Mesodermal cell (in vitro differentiated cells): ENCODE data around the gene PXT1.

ENCODE experiments used
- H3K27ac ChIP-seq: 2 replicates; pipeline ENCODE4 v1.7.0; 2013; ENCODE audit warnings: mild to moderate bottlenecking, low read depth, low read length, moderate library complexity; ENCODE audit not compliant: severe bottlenecking
- H3K36me3 ChIP-seq: 2 replicates; pipeline ENCODE4 v1.7.1; 2013; ENCODE audit warnings: mild to moderate bottlenecking, low read length, moderate library complexity; ENCODE audit not compliant: control insufficient read depth, insufficient read depth
- H3K4me1 ChIP-seq: one replicate; pipeline ENCODE4 v1.7.1; 2013; ENCODE audit warnings: mild to moderate bottlenecking, low read length; ENCODE audit not compliant: insufficient read depth, control insufficient read depth, poor library complexity, severe bottlenecking
- H3K4me3 ChIP-seq: 2 replicates; pipeline ENCODE4 v1.7.0; 2013; ENCODE audit warnings: low read length, control low read depth, mild to moderate bottlenecking; ENCODE audit not compliant: insufficient read depth, poor library complexity, severe bottlenecking; ENCODE audit errors: extremely low read depth
- H3K9me3 ChIP-seq: 2 replicates; pipeline ENCODE4 v1.7.1; 2013; ENCODE audit warnings: mild to moderate bottlenecking, low read length, moderate library complexity; ENCODE audit not compliant: control insufficient read depth
- WGBS, 2 experiments: methylation state at CpG; one replicate each; pipeline ENCODE4 v1.1.5; 2013; ENCODE audit warnings: missing lambda C conversion rate in 2 of 2; ENCODE audit not compliant: insufficient coverage in 2 of 2; 5-methylcytosine and 5-hydroxymethylcytosine counted together

PXT1 gene

GRCh38 chr6:36445621-36446020, 3.0 kb upstream of the PXT1 start:
- Histone ChIP-seq H3K4me3 (no peak overlapping the region), H3K4me1 (peaks cover 27% of the 10 kb centered on the region), H3K27ac (no peak overlapping the region), H3K36me3 (peaks cover 23% of the 10 kb centered on the region), H3K9me3 (peaks cover 7% of the 10 kb centered on the region)

- 79 to 100% methylated on average over 1 to 2 of the region's 3 CpGs for WGBS, 2 experiments
Measured at GRCh38 chr6:36444470-36444869, 1.8 kb upstream of the PXT1 start.

GRCh38 chr6:36443471-36444428, 1.1 kb upstream of the PXT1 start:
- peaks cover 19% of the 10 kb centered on the region for H3K36me3 ChIP-seq
- peaks cover 5% of the 10 kb centered on the region for H3K9me3 ChIP-seq
- peak overlapping the region; percentile 90 for H3K4me3 ChIP-seq
- peaks cover 28% of the 10 kb centered on the region for H3K4me1 ChIP-seq
- peak overlapping the region; percentile 95 for H3K27ac ChIP-seq
- 8 to 9% methylated on average over 11 to 12 of the region's 18 CpGs for WGBS, 2 experiments

More at GRCh38 chr6:36444470-36444869, 1.8 kb upstream of the PXT1 start:
- Histone ChIP-seq H3K4me1 (peaks cover 28% of the 10 kb centered on the region), H3K36me3 (peaks cover 23% of the 10 kb centered on the region), H3K9me3 (peaks cover 7% of the 10 kb centered on the region), H3K4me3 (peak overlapping the region; percentile 90), H3K27ac (no peak overlapping the region)

GRCh38 chr6:36442103-36442670, 467 bp downstream of the PXT1 start:
- WGBS, 2 experiments = 82 to 91% methylated on average over 7 to 10 of the region's 12 CpGs
- Histone ChIP-seq H3K4me1 (peaks cover 28% of the 10 kb centered on the region), H3K36me3 (peaks cover 4% of the 10 kb centered on the region), H3K27ac (peak overlapping the region; percentile 95), H3K9me3 (no peaks in the 10 kb centered on the region), H3K4me3 (peak overlapping the region; percentile 90)

- Histone ChIP-seq H3K27ac (peak overlapping the region; percentile 95), H3K36me3 (no peaks in the 10 kb centered on the region), H3K9me3 (no peaks in the 10 kb centered on the region), H3K4me3 (no peak overlapping the region), H3K4me1 (peaks cover 28% of the 10 kb centered on the region)
- 2 to 4% methylated on average over 4 to 5 of the region's 8 CpGs for WGBS, 2 experiments
Measured at GRCh38 chr6:36441307-36441894, 1.3 kb downstream of the PXT1 start.

- 100% methylated on average over 1 of the region's 1 CpG for WGBS, 2 experiments
Measured at GRCh38 chr6:36436466-36436865, 6.2 kb downstream of the PXT1 start.

GRCh38 chr6:36432151-36432671, 10.4 kb downstream of the PXT1 start:
- peak overlapping the region; percentile 86 for H3K27ac ChIP-seq
- 52 to 84% methylated on average over 2 of the region's 4 CpGs for WGBS, 2 experiments
- H3K4me3 ChIP-seq = no peak overlapping the region
- H3K4me1 ChIP-seq = peaks cover 25% of the 10 kb centered on the region
- no peaks in the 10 kb centered on the region for H3K9me3 ChIP-seq
- H3K36me3 ChIP-seq = no peaks in the 10 kb centered on the region

More at GRCh38 chr6:36436466-36436865, 6.2 kb downstream of the PXT1 start:
- Histone ChIP-seq H3K27ac (no peak overlapping the region), H3K4me3 (no peak overlapping the region), H3K9me3 (no peaks in the 10 kb centered on the region), H3K4me1 (peaks cover 27% of the 10 kb centered on the region), H3K36me3 (no peaks in the 10 kb centered on the region)

- Histone ChIP-seq H3K4me3 (no peak overlapping the region), H3K27ac (no peak overlapping the region), H3K9me3 (no peaks in the 10 kb centered on the region), H3K36me3 (no peaks in the 10 kb centered on the region), H3K4me1 (peaks cover 25% of the 10 kb centered on the region)
- WGBS, 2 experiments = 92 to 97% methylated on average over 4 of the region's 4 CpGs
Measured at GRCh38 chr6:36431197-36431596, 11.5 kb downstream of the PXT1 start.

- WGBS, 2 experiments = no CpG with 5 or more reads among the region's 2 CpGs
- peak overlapping the region; percentile 46 for H3K27ac ChIP-seq
Measured at GRCh38 chr6:36430351-36430750, 12.3 kb downstream of the PXT1 start.

GRCh38 chr6:36428911-36429310, 13.7 kb downstream of the PXT1 start:
- Histone ChIP-seq H3K4me3 (no peak overlapping the region), H3K36me3 (no peaks in the 10 kb centered on the region), H3K4me1 (peaks cover 21% of the 10 kb centered on the region), H3K9me3 (no peaks in the 10 kb centered on the region), H3K27ac (no peak overlapping the region)
- WGBS, 2 experiments = 97 to 100% methylated on average over 1 to 3 of the region's 4 CpGs

More at GRCh38 chr6:36430351-36430750, 12.3 kb downstream of the PXT1 start:
- Histone ChIP-seq H3K9me3 (no peaks in the 10 kb centered on the region), H3K36me3 (no peaks in the 10 kb centered on the region), H3K4me1 (peaks cover 21% of the 10 kb centered on the region), H3K4me3 (no peak overlapping the region)
